ENCODE data around the gene SLC10A7. TPM values are rescaled to one million over a fixed set of nuclear protein-coding genes. Genes with fewer than 3 reads are reported as not detected.

Gene SLC10A7
- total RNA-seq, 2 donors from 2014 or later = 4.0 to 5.2 TPM

DNA sequence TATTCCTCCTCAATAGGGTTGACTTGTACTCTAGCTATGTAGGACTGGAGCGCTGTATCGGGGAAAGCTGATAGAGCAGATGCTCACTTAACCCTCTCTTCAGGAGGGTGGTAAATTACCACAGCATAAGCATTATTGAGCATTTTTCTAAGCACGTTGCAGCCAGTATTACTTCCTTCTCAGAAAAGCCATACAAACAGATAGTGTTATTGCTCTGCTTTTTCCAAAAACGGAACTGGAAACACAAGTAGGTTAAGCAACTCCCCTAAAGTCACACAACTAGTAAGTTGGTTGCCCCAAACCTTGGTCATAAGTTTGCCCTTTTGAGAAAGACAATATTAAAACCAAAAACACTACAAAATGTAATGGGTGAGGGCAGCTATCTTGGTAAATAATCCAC, 233.5 kb downstream of the SLC10A7 start:
- DNase-seq (ENCODE audit: low spot score) = no peak
- Histone ChIP-seq H3K27me3 (no peaks in the 10 kb centered on the region), H3K36me3 (no peaks in the 10 kb centered on the region), H3K4me3 (no peak overlapping the region), H3K27ac (no peak overlapping the region), H3K9me3 (no peaks in the 10 kb centered on the region), H3K4me1 (no peaks in the 10 kb centered on the region)
- TF ChIP-seq, protein P1, sequence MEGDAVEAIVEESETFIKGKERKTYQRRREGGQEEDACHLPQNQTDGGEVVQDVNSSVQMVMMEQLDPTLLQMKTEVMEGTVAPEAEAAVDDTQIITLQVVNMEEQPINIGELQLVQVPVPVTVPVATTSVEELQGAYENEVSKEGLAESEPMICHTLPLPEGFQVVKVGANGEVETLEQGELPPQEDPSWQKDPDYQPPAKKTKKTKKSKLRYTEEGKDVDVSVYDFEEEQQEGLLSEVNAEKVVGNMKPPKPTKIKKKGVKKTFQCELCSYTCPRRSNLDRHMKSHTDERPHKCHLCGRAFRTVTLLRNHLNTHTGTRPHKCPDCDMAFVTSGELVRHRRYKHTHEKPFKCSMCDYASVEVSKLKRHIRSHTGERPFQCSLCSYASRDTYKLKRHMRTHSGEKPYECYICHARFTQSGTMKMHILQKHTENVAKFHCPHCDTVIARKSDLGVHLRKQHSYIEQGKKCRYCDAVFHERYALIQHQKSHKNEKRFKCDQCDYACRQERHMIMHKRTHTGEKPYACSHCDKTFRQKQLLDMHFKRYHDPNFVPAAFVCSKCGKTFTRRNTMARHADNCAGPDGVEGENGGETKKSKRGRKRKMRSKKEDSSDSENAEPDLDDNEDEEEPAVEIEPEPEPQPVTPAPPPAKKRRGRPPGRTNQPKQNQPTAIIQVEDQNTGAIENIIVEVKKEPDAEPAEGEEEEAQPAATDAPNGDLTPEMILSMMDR (IDR thresholded peaks at IDR 0.05) = no peak

DNA sequence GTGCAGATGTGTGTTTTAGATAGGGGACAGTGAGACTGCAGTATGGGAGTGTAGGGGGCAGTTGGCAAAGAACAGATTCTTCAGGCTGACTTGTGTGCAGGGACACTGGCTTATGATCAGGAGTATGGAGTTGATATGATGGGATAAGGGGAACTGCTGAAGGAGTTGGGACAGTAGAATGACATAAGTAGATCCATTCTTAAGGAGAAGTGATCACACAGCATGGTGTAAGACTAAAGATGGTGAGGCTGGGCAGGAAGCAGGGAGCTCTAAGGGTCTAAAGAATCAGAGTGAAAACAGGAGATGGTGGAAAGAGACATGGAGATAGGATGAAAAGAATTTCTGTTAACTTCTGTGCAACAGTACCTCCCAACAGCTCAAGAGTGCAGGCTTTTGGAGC, 236.7 kb downstream of the SLC10A7 start:
- Histone ChIP-seq H3K27ac (no peak overlapping the region), H3K27me3 (no peaks in the 10 kb centered on the region), H3K9me3 (no peaks in the 10 kb centered on the region), H3K4me1 (no peaks in the 10 kb centered on the region), H3K4me3 (no peak overlapping the region), H3K36me3 (no peaks in the 10 kb centered on the region)
- no peak for DNase-seq (ENCODE audit: low spot score)
- TF ChIP-seq, protein P1 (IDR thresholded peaks at IDR 0.05) = no peak

DNA sequence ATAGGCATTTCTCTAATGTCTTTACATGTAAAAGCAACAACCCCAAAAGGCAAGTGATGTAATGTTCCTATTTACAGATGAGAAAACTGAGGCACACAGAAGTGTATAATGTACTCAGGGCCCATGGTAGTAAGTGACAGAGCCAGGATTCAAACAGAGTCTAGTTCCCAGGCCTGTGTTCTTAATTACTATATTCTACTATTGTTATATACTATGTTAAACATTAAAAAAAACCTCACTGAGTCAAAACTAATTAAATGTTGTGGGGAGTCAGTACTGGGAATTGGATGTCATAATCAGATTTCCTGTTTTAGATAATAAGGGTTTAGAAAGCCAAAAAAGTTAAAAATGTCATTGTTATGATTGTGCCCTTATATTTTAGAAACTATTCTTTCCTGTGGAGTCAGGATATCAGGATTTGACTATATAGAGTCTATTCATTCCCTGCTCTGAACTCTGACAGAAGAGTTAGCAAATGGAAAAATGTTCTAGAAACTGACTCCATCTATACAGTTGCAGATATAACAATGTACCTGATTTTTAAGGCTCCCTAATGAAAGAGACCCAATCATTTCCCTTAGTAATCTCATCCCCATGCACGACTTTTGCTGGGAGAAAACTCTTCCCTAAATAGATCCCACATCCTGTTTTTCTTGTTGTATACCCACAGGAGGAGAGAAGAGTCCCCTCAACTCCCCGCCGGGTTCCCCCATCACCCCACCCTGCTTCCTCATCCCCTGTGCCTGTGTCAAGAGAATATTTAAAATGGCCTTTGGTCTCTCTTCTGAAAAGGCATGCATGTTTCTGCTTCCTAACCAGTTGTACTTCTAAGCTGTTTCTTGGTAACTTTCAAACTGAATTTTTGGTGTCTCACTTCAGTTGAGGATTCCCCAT, 237.7 kb downstream of the SLC10A7 start:
- TF ChIP-seq, protein P1 (IDR thresholded peaks at IDR 0.05) = no peak
- H3K36me3 ChIP-seq = no peaks in the 10 kb centered on the region
- no peak for DNase-seq (ENCODE audit: low spot score)
- no peak overlapping the region for H3K4me3 ChIP-seq
- no peaks in the 10 kb centered on the region for H3K4me1 ChIP-seq
- H3K27ac ChIP-seq = peak overlapping the region in 1 of 2 donors; percentile 2
- H3K27me3 ChIP-seq = no peaks in the 10 kb centered on the region
- no peaks in the 10 kb centered on the region for H3K9me3 ChIP-seq

DNA sequence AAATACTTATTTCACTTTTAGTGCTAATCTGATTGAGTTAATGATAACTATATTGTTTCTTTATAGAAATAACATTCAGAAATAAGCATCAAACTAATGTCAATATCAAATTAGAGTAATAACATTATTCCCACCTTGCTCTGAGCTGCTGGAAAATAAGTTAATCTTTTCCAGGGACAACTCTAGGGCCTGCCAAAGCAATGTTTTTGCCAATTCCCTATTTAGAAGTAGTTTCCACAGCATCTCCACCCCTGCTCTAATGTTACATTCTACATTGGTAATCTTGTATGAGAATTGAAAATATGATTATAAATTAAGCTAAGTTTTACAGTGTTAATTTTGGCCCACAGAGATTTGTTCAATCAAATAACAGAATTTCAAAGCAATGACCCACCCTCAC, 239.1 kb downstream of the SLC10A7 start:
- no peaks in the 10 kb centered on the region for H3K4me1 ChIP-seq
- TF ChIP-seq, protein P1 (IDR thresholded peaks at IDR 0.05) = no peak
- no peak overlapping the region for H3K4me3 ChIP-seq
- no peaks in the 10 kb centered on the region for H3K36me3 ChIP-seq
- H3K27ac ChIP-seq = no peak overlapping the region
- H3K9me3 ChIP-seq = no peaks in the 10 kb centered on the region
- DNase-seq (ENCODE audit: low spot score) = no peak
- H3K27me3 ChIP-seq = no peaks in the 10 kb centered on the region

DNA sequence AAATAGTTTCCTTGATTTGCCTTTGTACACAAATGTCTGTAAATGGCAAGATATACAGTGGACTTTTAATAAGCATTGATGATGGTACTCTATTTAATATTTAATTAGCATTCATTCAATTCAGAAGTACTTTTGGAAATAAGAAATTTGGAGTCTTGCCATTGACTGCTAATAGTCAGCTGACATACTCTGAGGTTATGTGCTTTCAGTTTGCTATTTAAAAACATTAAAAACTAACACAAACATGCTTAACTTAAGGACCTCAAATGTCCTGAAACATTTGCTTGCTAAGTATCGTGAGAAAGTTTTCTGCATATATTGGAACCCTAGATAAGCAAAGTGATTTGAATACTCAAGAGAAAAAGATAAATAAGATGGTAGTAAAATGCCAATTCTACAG, 242.8 kb downstream of the SLC10A7 start:
- Histone ChIP-seq H3K36me3 (no peaks in the 10 kb centered on the region), H3K4me1 (peaks cover 0 to 8% of the 10 kb centered on the region in 2 donors), H3K27me3 (no peaks in the 10 kb centered on the region), H3K27ac (no peak overlapping the region), H3K4me3 (no peak overlapping the region), H3K9me3 (no peaks in the 10 kb centered on the region)
- DNase-seq (ENCODE audit: low spot score) = no peak
- TF ChIP-seq, protein P1 (IDR thresholded peaks at IDR 0.05) = no peak

Data from right atrium auricular region (tissue), 2 donors.